GM12878 (cell line): ENCODE data around the gene S100A8.

ENCODE experiments used
- ATF3 ChIP-seq: IDR thresholded peaks from 2 replicates; pipeline ENCODE4 v1.6.1; 2011; ENCODE audit warnings: low read depth, mild to moderate bottlenecking, low read length, moderate library complexity, borderline replicate concordance; ENCODE audit errors: extremely low read depth
- CBX3 ChIP-seq: fragments of 200-600 bp; sonication (generic); IDR thresholded peaks from 2 replicates; pipeline ENCODE4 v1.6.1; 2016; ENCODE audit warnings: low read depth, borderline replicate concordance
- CTCF ChIP-seq, 3 experiments: IDR thresholded peaks in 2 of 3; conservative IDR thresholded peaks in 1 of 3; 2 replicates each; pipeline ENCODE4 v1.5.1; 2011; ENCODE audit warnings: low read depth in 3 of 3, low read length in 3 of 3, mild to moderate bottlenecking in 3 of 3, control low read depth in 2 of 3, moderate library complexity in 2 of 3, inconsistent platforms in 1 of 3, mixed read lengths in 1 of 3; ENCODE audit not compliant: control insufficient read depth in 2 of 3, insufficient read depth in 1 of 3; ENCODE audit errors: extremely low read depth in 1 of 3
- EED ChIP-seq: sonication (generic); IDR thresholded peaks from 2 replicates; pipeline ENCODE4 v1.6.1; 2016; ENCODE audit warnings: antibody characterized with exemption, low read depth
- HCFC1 ChIP-seq: fragments of 150-350 bp; IDR thresholded peaks from 2 replicates; pipeline ENCODE4 v1.6.1; 2014; ENCODE audit warnings: low read length
- POLR2A ChIP-seq: IDR thresholded peaks from 2 replicates; pipeline ENCODE4 v1.6.1; 2011; ENCODE audit warnings: low read depth, mild to moderate bottlenecking, low read length
- POLR2AphosphoS5 ChIP-seq: IDR thresholded peaks from 2 replicates; pipeline ENCODE4 v1.6.1; 2011; ENCODE audit warnings: mild to moderate bottlenecking, low read length, inconsistent platforms
- RFX5 ChIP-seq: IDR thresholded peaks from 2 replicates; pipeline ENCODE4 v1.6.1; 2011; ENCODE audit warnings: low read depth, low read length, improper control_type of control experiment
- ZZZ3 ChIP-seq: IDR thresholded peaks from 2 replicates; pipeline ENCODE4 v1.6.1; 2011; ENCODE audit warnings: low read depth; ENCODE audit not compliant: control insufficient read depth, insufficient read length
- TF ChIP-seq, protein P1 (sequence below): fragments of 450-650 bp; IDR thresholded peaks from 2 replicates; pipeline ENCODE4 v1.6.1; 2017; ENCODE audit warnings: mild to moderate bottlenecking
- TF ChIP-seq, protein P2 (sequence below): IDR thresholded peaks from 2 replicates; pipeline ENCODE4 v1.6.1; 2012; ENCODE audit warnings: low read depth, low read length, improper control_type of control experiment

DNA sequence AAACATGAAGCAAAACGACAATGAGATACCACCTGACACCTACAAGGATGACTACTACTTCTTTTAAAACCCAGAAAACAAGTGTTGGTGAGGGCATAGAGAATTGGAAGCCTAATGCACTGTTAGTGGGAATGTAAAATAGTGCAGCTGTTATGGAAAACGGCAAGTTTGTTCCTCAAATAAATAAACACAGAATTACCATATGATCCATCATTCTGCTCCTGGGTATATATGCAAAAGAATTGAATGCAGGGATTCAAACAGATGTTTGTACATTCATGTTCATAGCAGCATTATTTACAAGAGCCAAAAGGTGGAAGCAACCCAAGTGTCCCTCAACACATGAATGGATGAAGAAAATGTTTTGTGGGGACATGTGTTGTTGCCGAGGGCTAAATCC, 1.4 kb upstream of the S100A8 start:
- TF ChIP-seq CBX3 (no peak), ZZZ3 (no peak), CTCF (IDR thresholded peaks at IDR 0.05 in 2 of 3, conservative IDR thresholded peaks at IDR 0.05 in 1 of 3; ENCODE audit: control insufficient read depth in 2 of 3, extremely low read depth in 1 of 3, insufficient read depth in 1 of 3, low read depth in 3 of 3, low read length in 3 of 3) (no peak), EED (no peak), ATF3 (no peak), POLR2AphosphoS5 (no peak), POLR2A (no peak), HCFC1 (no peak), RFX5 (no peak)
- TF ChIP-seq, protein P1, sequence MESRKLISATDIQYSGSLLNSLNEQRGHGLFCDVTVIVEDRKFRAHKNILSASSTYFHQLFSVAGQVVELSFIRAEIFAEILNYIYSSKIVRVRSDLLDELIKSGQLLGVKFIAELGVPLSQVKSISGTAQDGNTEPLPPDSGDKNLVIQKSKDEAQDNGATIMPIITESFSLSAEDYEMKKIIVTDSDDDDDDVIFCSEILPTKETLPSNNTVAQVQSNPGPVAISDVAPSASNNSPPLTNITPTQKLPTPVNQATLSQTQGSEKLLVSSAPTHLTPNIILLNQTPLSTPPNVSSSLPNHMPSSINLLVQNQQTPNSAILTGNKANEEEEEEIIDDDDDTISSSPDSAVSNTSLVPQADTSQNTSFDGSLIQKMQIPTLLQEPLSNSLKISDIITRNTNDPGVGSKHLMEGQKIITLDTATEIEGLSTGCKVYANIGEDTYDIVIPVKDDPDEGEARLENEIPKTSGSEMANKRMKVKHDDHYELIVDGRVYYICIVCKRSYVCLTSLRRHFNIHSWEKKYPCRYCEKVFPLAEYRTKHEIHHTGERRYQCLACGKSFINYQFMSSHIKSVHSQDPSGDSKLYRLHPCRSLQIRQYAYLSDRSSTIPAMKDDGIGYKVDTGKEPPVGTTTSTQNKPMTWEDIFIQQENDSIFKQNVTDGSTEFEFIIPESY: no peak
- TF ChIP-seq, protein P2, sequence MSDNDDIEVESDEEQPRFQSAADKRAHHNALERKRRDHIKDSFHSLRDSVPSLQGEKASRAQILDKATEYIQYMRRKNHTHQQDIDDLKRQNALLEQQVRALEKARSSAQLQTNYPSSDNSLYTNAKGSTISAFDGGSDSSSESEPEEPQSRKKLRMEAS: no peak
